ENCODE measurements around the gene TFF3.
"Not testable (repeated sequence)": the region's sequence is repeated elsewhere in the genome, so short reads cannot be mapped to it uniquely, and the experiment has no call there.

The TFF3 gene

GRCh38 chr21:42304556-42305454, 10.4 kb downstream of the TFF3 start:
- no peak for DNase-seq (ENCODE audit: low spot score)

DNA sequence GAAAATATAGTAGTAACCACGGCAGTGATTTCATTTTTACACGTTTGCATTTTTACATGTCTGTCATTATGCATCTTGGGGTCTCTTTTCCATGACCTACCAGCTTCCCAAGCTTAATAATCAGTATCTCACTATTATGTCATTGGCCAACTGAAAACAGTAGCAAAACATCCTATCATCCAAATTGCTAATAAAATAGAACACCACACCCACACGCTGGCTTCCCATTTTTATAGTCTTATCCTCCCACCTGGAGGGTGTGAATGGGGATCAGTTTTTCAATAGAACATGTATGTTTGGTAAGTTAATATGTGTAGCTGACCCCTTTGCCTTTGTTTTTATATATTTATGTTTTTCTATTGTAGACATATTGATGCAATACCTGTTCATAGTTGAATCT, 11.8 kb downstream of the TFF3 start:
- DNase-seq (ENCODE audit: low spot score), result no peak

DNA sequence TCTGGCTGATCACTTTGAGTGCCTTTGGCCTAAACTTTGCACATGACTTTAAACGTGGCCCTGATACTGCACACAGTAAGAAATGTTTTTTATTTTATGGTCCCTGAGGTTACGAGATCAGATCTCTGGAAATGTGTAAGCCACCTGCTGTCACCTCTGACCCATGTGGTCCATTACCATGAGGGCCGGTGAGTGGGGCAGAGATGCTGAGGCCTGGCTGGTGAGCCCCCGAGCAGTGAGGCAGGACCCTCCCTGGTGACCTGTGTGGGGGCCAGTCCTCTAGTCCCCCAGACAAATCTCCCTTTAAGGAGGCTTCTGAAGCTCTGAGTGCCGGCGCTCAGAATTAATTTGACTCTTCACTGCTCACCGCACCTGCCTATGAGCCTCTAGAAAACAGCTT, 12.4 kb downstream of the TFF3 start:
- DNase-seq (ENCODE audit: low spot score), result no peak

DNA sequence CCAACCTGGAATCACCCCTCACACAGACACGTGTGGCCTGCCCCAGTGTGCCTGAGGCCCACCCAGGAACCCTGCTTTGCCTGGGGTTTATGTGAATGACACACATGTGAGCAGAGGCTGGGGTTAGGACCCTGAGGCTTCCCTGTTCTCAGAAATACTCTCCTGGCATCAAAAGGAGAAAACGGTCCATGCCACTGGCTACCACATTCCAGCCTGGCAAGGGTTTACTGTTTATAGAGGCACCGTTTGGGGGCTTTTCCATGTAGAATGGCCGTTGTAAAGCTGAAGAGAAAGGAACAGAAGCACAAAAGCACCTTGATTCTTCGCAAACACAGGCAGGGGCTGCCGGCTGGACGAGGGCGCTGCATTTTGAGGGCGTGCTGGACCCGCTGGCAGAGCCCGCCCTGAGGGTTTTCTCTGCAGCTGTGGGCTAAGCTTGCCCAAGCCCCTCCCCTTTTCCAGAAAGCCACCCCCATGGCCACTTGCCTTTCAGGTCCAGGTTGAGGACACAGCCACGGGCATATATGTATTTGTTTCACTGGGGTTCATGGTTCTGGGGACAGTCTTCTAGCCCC, 13.0 kb downstream of the TFF3 start:
- DNase-seq (ENCODE audit: low spot score), result no peak

- DNase-seq (ENCODE audit: low spot score), result no peak
Measured at GRCh38 chr21:42301371-42302075, 13.7 kb downstream of the TFF3 start.

DNA sequence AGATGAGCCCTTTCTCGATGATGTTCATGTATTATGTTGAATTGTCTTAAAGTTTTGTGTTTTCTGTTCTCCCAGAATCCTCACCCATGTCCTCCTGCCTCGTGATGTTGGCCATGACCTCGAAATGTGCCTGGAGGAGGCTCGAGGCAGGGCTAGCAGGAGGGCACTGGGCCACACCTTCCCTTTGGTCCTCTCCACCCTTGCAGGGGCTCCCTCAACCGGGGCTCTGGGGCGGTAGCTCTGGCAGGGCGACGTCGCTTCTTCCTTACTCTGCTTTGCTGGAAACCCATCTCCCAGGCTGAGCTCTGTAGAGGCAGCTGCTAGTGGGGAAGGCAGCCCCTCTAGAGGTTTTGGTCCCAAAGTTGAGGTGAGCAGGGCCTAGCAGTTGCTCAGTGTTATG, 14.3 kb downstream of the TFF3 start:
- DNase-seq (ENCODE audit: low spot score), result no peak

DNA sequence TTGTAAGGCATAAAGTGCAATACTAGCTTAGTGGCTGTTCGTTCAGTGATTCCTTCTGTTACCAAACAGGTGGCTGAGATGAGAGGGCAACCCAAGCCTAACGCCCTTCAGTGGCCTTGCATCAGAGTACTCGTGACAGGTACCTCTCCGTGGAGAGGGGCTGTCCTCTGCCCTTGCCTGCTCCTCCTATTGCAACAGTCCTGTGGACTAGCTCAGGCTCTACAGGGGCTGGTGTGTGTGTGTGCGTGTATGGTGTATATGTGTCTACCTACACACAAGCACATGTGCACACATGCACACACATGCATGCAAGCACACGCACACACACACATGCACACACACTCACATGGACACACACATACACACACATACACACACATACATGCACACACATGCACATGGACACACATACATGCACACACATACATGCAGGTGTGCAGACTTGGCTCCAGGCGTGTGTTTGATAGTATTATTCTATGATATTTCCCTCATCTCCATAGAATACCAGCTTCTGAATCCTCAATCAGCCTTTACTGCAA, 15.1 kb downstream of the TFF3 start:
- no peak for DNase-seq (ENCODE audit: low spot score)

DNA sequence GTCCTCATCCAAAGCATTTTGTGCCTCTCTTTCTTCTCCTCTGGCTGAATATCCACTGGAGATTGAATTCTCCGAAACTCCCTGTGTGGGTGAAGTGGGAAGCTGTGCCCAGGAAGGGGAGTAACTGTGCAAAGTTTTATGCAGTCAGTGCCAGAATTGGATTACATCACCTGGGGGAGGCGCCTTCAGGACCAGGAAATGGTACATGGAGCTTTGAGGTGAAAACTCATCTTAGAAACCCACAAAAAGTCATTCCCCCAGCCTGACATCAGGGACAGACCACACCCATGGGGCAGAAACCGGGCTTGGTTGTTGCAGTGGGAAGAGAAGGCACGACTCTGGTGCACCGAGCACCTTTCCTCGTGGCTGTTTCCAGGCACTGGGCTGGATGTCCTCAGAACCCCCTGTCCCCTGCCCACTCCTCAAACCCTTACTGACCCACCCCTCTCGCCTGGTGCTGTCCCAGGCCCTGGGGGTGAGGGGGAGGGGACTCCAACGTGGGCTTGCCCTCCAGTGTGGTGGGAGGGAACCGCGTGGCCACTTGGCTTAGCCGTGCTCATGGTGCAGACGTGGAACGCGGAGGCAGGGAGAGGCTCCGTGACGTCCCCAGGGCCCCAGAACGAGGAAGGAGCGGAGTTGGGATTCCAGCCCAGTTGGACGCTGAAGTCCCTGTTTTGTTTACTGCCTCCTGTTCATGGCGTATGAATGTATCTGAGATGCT, 15.7 kb downstream of the TFF3 start:
- peak; percentile 30 for DNase-seq (ENCODE audit: low spot score)

GRCh38 chr21:42298657-42299056, 16.6 kb downstream of the TFF3 start:
- no peak for DNase-seq (ENCODE audit: low spot score)

- DNase-seq (ENCODE audit: low spot score), result no peak
Measured at GRCh38 chr21:42298237-42298636, 17.0 kb downstream of the TFF3 start.

GRCh38 chr21:42297377-42297776, 17.8 kb downstream of the TFF3 start:
- no peak for DNase-seq (ENCODE audit: low spot score)

DNA sequence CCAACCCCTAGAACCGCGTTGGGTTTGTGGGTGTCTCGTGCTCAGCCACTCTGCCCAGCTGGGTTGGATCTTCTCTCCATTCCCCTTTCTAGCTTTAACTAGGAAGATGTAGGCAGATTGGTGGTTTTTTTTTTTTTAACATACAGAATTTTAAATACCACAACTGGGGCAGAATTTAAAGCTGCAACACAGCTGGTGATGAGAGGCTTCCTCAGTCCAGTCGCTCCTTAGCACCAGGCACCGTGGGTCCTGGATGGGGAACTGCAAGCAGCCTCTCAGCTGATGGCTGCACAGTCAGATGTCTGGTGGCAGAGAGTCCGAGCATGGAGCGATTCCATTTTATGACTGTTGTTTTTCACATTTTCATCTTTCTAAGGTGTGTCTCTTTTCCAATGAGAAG, 18.7 kb downstream of the TFF3 start:
- no peak for DNase-seq (ENCODE audit: low spot score)

DNA sequence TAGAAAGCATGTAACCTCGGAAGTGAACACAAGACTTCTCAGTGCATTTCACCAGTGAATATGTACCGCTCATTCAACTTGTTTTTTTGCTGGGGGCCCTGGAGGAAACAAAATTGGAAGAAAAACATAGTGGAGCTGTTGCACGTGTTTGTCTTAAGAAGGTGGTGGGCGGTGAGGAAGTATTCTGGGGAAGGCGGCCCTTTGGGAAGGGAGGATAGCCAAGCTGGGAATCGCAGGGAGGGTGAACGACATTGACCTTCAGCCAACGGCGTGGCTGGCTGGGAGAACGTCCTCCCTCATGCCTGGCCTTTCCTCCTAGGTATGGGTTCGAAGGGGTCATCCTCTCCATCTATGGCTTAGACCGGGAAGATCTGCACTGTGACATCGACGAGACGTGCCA, 19.4 kb downstream of the TFF3 start:
- no peak for DNase-seq (ENCODE audit: low spot score)

DNA sequence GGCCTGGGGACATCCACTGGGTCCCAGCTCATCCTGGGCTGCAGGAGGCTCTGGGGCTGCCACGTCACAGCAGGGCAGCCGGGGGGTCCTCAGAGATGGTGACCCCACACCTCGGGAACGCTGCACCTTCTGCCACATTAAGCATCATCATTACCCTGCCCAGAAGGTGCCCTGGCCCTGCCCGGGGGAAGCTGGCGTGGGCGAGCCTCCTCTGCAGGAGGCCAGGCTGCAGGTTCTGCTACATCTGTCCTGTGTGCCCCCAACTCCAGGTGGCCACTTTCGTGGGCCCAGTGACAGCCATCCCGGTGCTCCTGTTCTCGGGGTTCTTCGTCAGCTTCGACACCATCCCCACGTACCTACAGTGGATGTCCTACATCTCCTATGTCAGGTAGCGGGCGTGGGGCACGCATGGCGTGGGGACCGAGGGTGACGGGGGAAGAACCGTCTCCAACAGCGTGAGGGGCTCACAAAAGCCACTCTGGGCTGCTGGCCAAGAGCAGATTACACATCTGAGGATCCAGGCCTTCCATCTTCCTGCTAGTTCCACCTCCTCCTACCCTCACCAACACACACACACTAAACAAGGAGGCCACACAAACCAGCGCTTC, 20.8 kb downstream of the TFF3 start:
- DNase-seq (ENCODE audit: low spot score), result no peak

- no peak for DNase-seq (ENCODE audit: low spot score)
Measured at GRCh38 chr21:42293649-42294272, 21.4 kb downstream of the TFF3 start.

DNA sequence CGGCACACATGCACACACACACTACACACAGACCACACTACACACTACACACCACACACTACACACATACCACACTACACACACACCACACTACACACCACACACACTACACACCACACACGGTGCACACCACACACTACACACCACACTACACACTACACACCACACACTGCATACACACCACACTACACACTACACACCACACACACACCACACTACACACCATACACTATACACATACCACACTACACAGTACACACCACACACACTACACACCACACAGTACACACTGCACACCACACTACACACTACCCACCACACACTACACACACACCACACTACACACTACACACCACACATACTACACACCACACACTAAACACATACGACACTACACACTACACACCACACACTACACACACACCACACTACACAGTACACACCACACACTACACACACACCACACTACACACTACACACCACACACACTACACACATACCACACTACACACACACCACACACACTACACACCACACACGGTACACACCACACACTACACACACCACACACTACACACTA, 22.6 kb downstream of the TFF3 start:
- not testable (repeated sequence) for DNase-seq (ENCODE audit: low spot score)

GRCh38 chr21:42291751-42292562, 23.3 kb downstream of the TFF3 start:
- no peak for DNase-seq (ENCODE audit: low spot score)

DNA sequence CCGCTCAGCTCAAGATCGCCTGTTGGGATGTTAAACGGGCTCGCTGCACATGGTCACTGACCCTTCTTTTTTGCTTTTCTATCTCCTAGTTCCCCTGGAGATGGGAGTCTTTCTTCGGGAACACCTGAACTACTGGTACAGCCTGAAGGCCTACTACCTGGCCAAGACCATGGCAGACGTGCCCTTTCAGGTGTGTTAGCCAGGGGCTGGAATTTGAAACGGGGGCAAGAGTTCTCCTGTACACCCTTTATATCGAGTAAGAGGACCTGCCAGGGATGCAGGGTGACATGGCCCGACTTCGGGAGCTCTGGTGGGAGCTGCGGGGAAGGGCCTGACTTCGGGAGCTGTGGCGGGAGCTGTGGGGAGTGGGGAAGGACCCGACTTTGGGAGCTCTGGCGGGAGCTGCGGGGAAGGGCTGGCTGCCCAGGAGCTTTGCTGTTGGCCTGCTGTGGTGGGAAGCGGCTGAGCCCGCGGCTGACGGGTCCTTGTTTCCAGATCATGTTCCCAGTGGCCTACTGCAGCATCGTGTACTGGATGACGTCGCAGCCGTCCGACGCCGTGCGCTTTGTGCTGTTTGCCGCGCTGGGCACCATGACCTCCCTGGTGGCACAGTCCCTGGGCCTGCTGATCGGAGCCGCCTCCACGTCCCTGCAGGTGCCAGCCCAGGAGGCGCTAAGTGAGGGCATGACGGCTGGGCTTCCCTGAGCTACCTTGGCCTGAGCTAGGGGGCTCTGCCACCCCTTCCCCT, 24.0 kb downstream of the TFF3 start:
- DNase-seq (ENCODE audit: low spot score), result no peak

DNA sequence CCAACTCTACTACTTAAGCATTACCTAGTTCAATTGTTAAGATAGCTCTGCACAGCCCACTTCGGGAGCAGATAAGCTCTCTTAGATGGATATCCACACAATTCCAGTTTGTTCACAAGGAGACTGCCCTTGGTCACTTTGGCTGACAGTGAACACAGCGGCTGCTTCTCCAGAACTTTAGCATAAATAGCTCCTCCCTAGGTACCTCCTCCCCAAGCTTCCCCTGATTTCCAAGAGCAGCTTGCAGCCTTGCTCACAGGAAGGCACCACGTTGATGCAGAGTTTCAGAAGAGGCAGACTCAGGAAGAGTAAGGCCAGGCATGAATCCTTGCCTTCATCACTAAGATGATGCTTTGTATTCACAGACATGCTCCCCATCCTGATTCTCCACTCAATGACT, 24.7 kb downstream of the TFF3 start:
- DNase-seq (ENCODE audit: low spot score), result no peak

Data from activated CD4-positive, alpha-beta T cell treated with anti-CD3 and anti-CD28 coated beads, Interleukin-2, Interleukin-4, amounts not matched to agents 100 ng/mL and 50 ng/mL, durations not matched to agents 16 hours and 8 hours (primary cell).